H1 (cell line): ENCODE data around the gene PIAS4. TPM values are rescaled to one million over a fixed set of nuclear protein-coding genes. Genes with fewer than 3 reads are reported as not detected.

ENCODE experiments used
- CTCF ChIA-PET: fragments of 300-600 bp; sonication (Branson Sonifier 250); formaldehyde crosslinking; loops from one replicate; lab custom pipeline; 2021; ENCODE audit not compliant: partially characterized antibody; lab: Charles Lee
- POLR2A ChIA-PET: fragments of 300-600 bp; sonication (Branson Sonifier 250); formaldehyde crosslinking; loops from one replicate; lab custom pipeline; 2021; ENCODE audit warnings: inconsistent platforms; ENCODE audit not compliant: partially characterized antibody; lab: Charles Lee
- DNase-seq, 2 experiments: peaks; one replicate each; pipeline versions ENCODE4 v3.0.0 to v3.0.0-alpha.2; 2010 to 2022; ENCODE audit warnings: low spot score in 2 of 2, low read depth in 1 of 2, mixed read lengths in 1 of 2
- FAIRE-seq: peaks from 2 replicates; lab custom pipeline; 2011; peaks lifted over from hg19 to GRCh38; lab: Jason Lieb, UNC
- H2AFZ ChIP-seq: 2 replicates; pipeline ENCODE4 v1.8.1; 2012; ENCODE audit warnings: low read length, inconsistent platforms
- H2AK5ac ChIP-seq: 2 replicates; pipeline ENCODE4 v1.6.1; 2013; ENCODE audit warnings: low read depth, low read length
- H2BK120ac ChIP-seq: replicated peaks from 2 replicates; pipeline ENCODE3; 2013; ENCODE audit warnings: low read depth, low read length, inconsistent platforms
- H2BK12ac ChIP-seq: 2 replicates; pipeline ENCODE4 v1.6.1; 2013; ENCODE audit warnings: low read depth, low read length
- H2BK15ac ChIP-seq: 2 replicates; pipeline ENCODE4 v1.6.1; 2013; ENCODE audit warnings: low read length
- H2BK20ac ChIP-seq: 2 replicates; pipeline ENCODE4 v1.6.1; 2013; ENCODE audit warnings: low read length
- H2BK5ac ChIP-seq: 2 replicates; pipeline ENCODE4 v1.6.1; 2013; ENCODE audit warnings: low read depth, low read length
- H3K14ac ChIP-seq: 2 replicates; pipeline ENCODE4 v1.6.1; 2013; ENCODE audit warnings: inconsistent platforms; ENCODE audit not compliant: insufficient read length
- H3K18ac ChIP-seq: 2 replicates; pipeline ENCODE4 v1.6.1; 2013; ENCODE audit warnings: low read length; ENCODE audit errors: extremely low read depth
- H3K23ac ChIP-seq: 2 replicates; pipeline ENCODE4 v1.6.1; 2013; ENCODE audit warnings: inconsistent platforms; ENCODE audit not compliant: insufficient read length
- H3K23me2 ChIP-seq: 2 replicates; pipeline ENCODE4 v1.6.1; 2013; ENCODE audit warnings: low read depth, low read length
- H3K27ac ChIP-seq: 2 replicates; pipeline ENCODE4 v1.6.1; 2011; ENCODE audit warnings: low read depth, low read length, inconsistent platforms
- H3K27me3 ChIP-seq, 4 experiments: replicated peaks in 1 of 4; 1 replicate in 1 of 4; 2 replicates in 3 of 4; pipeline versions ENCODE4 v1.6.1 to v1.8.1; 2011 to 2013; ENCODE audit warnings: low read length in 3 of 4, mild to moderate bottlenecking in 3 of 4, inconsistent platforms in 2 of 4, mixed read lengths in 2 of 4, moderate library complexity in 1 of 4; ENCODE audit not compliant: control insufficient read depth in 3 of 4, insufficient read depth in 3 of 4; ENCODE audit errors: extremely low read depth in 1 of 4
- H3K36me3 ChIP-seq, 4 experiments: 2 replicates each; pipeline versions ENCODE4 v1.6.1 to v1.8.1; 2011 to 2013; ENCODE audit warnings: mild to moderate bottlenecking in 4 of 4, low read length in 3 of 4, moderate library complexity in 2 of 4, control low read depth in 1 of 4, inconsistent platforms in 1 of 4; ENCODE audit not compliant: insufficient read depth in 4 of 4, control insufficient read depth in 2 of 4
- H3K4ac ChIP-seq: replicated peaks from 2 replicates; pipeline ENCODE3; 2013; ENCODE audit warnings: low read length, low read depth, mixed read lengths, inconsistent platforms; ENCODE audit not compliant: insufficient read length
- H3K4me1 ChIP-seq, 4 experiments: replicated peaks in 1 of 4; 1 replicate in 1 of 4; 2 replicates in 3 of 4; pipeline versions ENCODE4 v1.6.1 to v1.8.1; 2011 to 2013; ENCODE audit warnings: low read length in 3 of 4, inconsistent platforms in 2 of 4, mixed read lengths in 1 of 4; ENCODE audit not compliant: insufficient read depth in 4 of 4, control insufficient read depth in 3 of 4
- H3K4me2 ChIP-seq, 2 experiments: 2 replicates each; pipeline versions ENCODE4 v1.6.1 to v1.8.1; 2011 to 2013; ENCODE audit warnings: low read depth in 2 of 2, low read length in 2 of 2, control low read depth in 1 of 2, inconsistent platforms in 1 of 2, mild to moderate bottlenecking in 1 of 2; ENCODE audit not compliant: insufficient read depth in 1 of 2
- H3K4me3 ChIP-seq, 4 experiments: fragments of 200-600, 300-600 bp in 1 of 4; sonication (generic), shearing (Covaris generic), sonication (Bioruptor Twin) in 1 of 4; 2 replicates each; pipeline versions ENCODE4 v1.5.1 to v1.8.1; 2011 to 2016; ENCODE audit warnings: low read length in 4 of 4, low read depth in 3 of 4, control low read depth in 2 of 4, inconsistent platforms in 2 of 4, mild to moderate bottlenecking in 2 of 4, mixed read lengths in 1 of 4, moderate library complexity in 1 of 4; ENCODE audit not compliant: insufficient read depth in 2 of 4; ENCODE audit errors: extremely low read depth in 1 of 4
- H3K56ac ChIP-seq: replicated peaks from 2 replicates; pipeline ENCODE3; 2013; ENCODE audit warnings: low read depth, mild to moderate bottlenecking, mixed read lengths, low read length, inconsistent platforms; ENCODE audit not compliant: insufficient read length
- H3K79me1 ChIP-seq: 2 replicates; pipeline ENCODE4 v1.6.1; 2013; ENCODE audit warnings: low read depth, low read length, control low read depth
- H3K79me2 ChIP-seq, 2 experiments: 2 replicates each; pipeline versions ENCODE4 v1.6.1 to v1.8.1; 2012 to 2013; ENCODE audit warnings: low read length in 2 of 2, mild to moderate bottlenecking in 2 of 2, inconsistent platforms in 1 of 2; ENCODE audit not compliant: insufficient read depth in 2 of 2, control insufficient read depth in 1 of 2
- H3K9ac ChIP-seq, 4 experiments: replicated peaks in 1 of 4; 1 replicate in 1 of 4; 2 replicates in 3 of 4; pipeline versions ENCODE4 v1.6.1 to v1.8.1; 2011 to 2013; ENCODE audit warnings: low read depth in 3 of 4, low read length in 3 of 4, control low read depth in 2 of 4, mild to moderate bottlenecking in 2 of 4, moderate library complexity in 2 of 4, inconsistent platforms in 1 of 4; ENCODE audit errors: extremely low read depth in 1 of 4
- H3K9me3 ChIP-seq, 2 experiments: 2 replicates each; pipeline versions ENCODE4 v1.6.1 to v1.8.1; 2012 to 2013; ENCODE audit warnings: mild to moderate bottlenecking in 2 of 2, moderate library complexity in 2 of 2, control low read depth in 1 of 2, inconsistent platforms in 1 of 2, low read depth in 1 of 2, low read length in 1 of 2, mixed read lengths in 1 of 2; ENCODE audit not compliant: insufficient read depth in 2 of 2
- H4K20me1 ChIP-seq, 2 experiments: replicated peaks in 1 of 2; 2 replicates each; pipeline versions ENCODE3 to v1.8.1; 2011 to 2013; ENCODE audit warnings: inconsistent platforms in 2 of 2, low read length in 2 of 2, mild to moderate bottlenecking in 1 of 2; ENCODE audit not compliant: insufficient read depth in 2 of 2, control insufficient read depth in 1 of 2
- H4K5ac ChIP-seq: 2 replicates; pipeline ENCODE4 v1.6.1; 2013; ENCODE audit warnings: low read length, low read depth, mixed read lengths, inconsistent platforms; ENCODE audit not compliant: insufficient read length
- H4K8ac ChIP-seq: 2 replicates; pipeline ENCODE4 v1.8.0; 2013; ENCODE audit warnings: mild to moderate bottlenecking, moderate library complexity, low read length, inconsistent platforms; ENCODE audit not compliant: insufficient read depth; ENCODE audit errors: extremely low read depth
- H4K91ac ChIP-seq: replicated peaks from 2 replicates; pipeline ENCODE3; 2013; ENCODE audit warnings: low read length, mixed read lengths, inconsistent platforms; ENCODE audit not compliant: insufficient read length
- WGBS, 2 experiments: shearing (Covaris generic) in 1 of 2; methylation state at CpG; one replicate each; pipeline versions ENCODE4 v1.1.6 to v1.1.7; 2013 to 2015; ENCODE audit warnings: low lambda C conversion rate in 2 of 2, mixed read lengths in 2 of 2, inconsistent platforms in 1 of 2, low coverage in 1 of 2, missing lambda C conversion rate in 1 of 2; ENCODE audit not compliant: insufficient replicate concordance in 2 of 2, insufficient coverage in 1 of 2, insufficient read length in 1 of 2; ENCODE audit errors: extremely low coverage in 1 of 2, missing lambda C conversion rate in 1 of 2; 5-methylcytosine and 5-hydroxymethylcytosine counted together
- polyA plus RNA-seq, 7 experiments: library from polyadenylated mRNA; depleted of rRNA in 3 of 7; stranded (reverse) in 5 of 7; unstranded in 2 of 7; fragments of >200 nt in 5 of 7; fragments of 200-250 nt in 2 of 7; gene quantifications; 1 replicate in 5 of 7; 2 replicates in 1 of 7; 4 replicates in 1 of 7; pipeline versions ENCODE4 v1.2.1 to v1.2.3, GENCODE V29; 2011 to 2013; ENCODE audit warnings: missing spikeins in 2 of 7, mixed read lengths in 2 of 7
- total RNA-seq: library from RNA; stranded (reverse); fragmentation: NEBNext Ultra II Directional; extraction: Animal tissue kit (Norgen Biotek cat#: 25700); gene quantifications from 2 replicates; pipeline ENCODE4 v1.2.1, GENCODE V29; 2021

The PIAS4 gene
- total and polyA plus RNA-seq, 2 of the 8 experiments (the other 6 are each of a cell fraction or from before 2014, with no cell fraction given), result 30.2 to 51.4 TPM

DNA sequence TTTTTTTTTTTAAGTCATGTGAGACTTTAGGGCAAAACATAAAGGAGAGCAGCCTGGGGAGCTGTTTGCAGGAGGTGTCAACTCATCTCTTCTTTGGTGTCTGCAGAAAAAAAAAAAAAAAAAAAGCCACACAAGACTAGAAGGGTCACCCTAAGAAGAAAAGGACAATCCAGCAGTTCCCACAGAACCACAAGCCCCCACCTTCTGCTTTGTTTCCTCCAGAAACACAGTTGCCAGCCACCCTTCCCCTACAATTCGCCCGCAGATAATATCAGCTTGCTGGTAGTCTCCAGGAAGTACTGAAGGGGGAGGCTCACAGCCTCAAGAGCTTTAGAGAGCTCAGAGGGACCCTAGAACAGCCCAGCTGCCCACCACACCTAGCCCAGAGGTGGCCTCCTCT, 81.4 kb downstream of the PIAS4 start:
- Histone ChIP-seq H3K4me1 (peaks cover 0 to 4% (median 0%) of the 10 kb centered on the region in 4 experiments; a peak in 2 of 7 replicates), H4K8ac (no peak overlapping the region; the same call in 1 of the 2 replicates), H3K14ac (no peak overlapping the region), H3K27me3 (no peaks in the 10 kb centered on the region), H2BK15ac (no peak overlapping the region), H3K56ac (no peak overlapping the region), H2BK120ac (no peak overlapping the region), H2BK5ac (no peak overlapping the region), H3K27ac (no peak overlapping the region), H2BK20ac (no peak overlapping the region), H3K79me1 (no peaks in the 10 kb centered on the region), H3K23ac (no peak overlapping the region), H3K9me3 (no peaks in the 10 kb centered on the region), H3K18ac (no peak overlapping the region), H3K4ac (no peak overlapping the region), H4K20me1 (peaks cover 0 to 6% of the 10 kb centered on the region in 2 experiments), H3K9ac (no peak overlapping the region), H3K23me2 (no peaks in the 10 kb centered on the region), H2AK5ac (no peak overlapping the region), H4K5ac (no peak overlapping the region), H4K91ac (no peak overlapping the region), H3K4me3 (no peak overlapping the region), H3K36me3 (peaks cover 2 to 18% (median 9%) of the 10 kb centered on the region in 4 experiments; a peak in 3 of 8 replicates), H3K79me2 (no peaks in the 10 kb centered on the region), H2AFZ (no peak overlapping the region), H3K4me2 (no peak overlapping the region), H2BK12ac (no peak overlapping the region)
- no peak for FAIRE-seq
- POLR2A ChIA-PET, result interaction anchor here (0.6 to 1.5 kb wide), 4 partner anchors 13 to 27 kb away, joined by 3 to 5 read pairs (median 3); no protein-coding TSS in a partner anchor
- no peak for DNase-seq
- CTCF ChIA-PET, result interaction anchor here (0.6 to 1.6 kb wide), 4 partner anchors 50 to 389 kb away, joined by 3 read pairs; no protein-coding TSS in a partner anchor
- 89% methylated on average over 2 of the region's 2 CpGs; no CpG with 5 or more reads in 1 of the 2 experiments for WGBS, 2 experiments
